Heart left ventricle (tissue), 13 donors: ENCODE results near the gene SEMA5B.

Experiments used
- POLR2A ChIP-seq, 2 donors: fragments of 450-650 bp; IDR thresholded peaks; one replicate each; pipeline ENCODE4 v1.6.1; 2017; ENCODE audit warnings: antibody characterized with exemption in 2 of 2, mild to moderate bottlenecking in 2 of 2, moderate library complexity in 2 of 2
- TF ChIP-seq, protein P1 (sequence below), 12 donors: fragments of 200-600 bp; sonication (generic) in 4 of 12; IDR thresholded peaks; one replicate each; pipeline versions ENCODE4 v1.5.0 to v1.8.0; 2018 to 2022; ENCODE audit warnings: antibody characterized with exemption in 12 of 12, mild to moderate bottlenecking in 5 of 12
- donor health status: ischemic (EF 13 %, LVEDD 7.1; RV severe dilation, severe dysfunction).
- donor health status: DM: no; HTN: yes; CAD: no.
- donor health status: DM: no; HTN: no; CAD: no.
- donor health status: ischemic (EF 25% LVEDD 6.9; RV normal size, moderate dysfunction).
- donor health status: ischemic (EF 25% LVEDD 5.7; RV mildly dilated, moderate dysfunction).
- donor health status: ischemic (EF 35%, LVEDD 5.7; RV mildly dilated, moderate dysfunction).
- donor health status: nonischemic (EF 11% LVEDD 7.7; RV severe dilation, severe dysfunction).
- donor health status: DM: yes; HTN: yes; CAD: no.
- donor health status: PGD.
- donor health status: ischemic (EF 29% LVEDD 5.4; RV normal size, mild dysfunction).
- donor health status: nonischemic (EF 23%, LVEDD 6.1; RV moderate dilation, normal function).

DNA sequence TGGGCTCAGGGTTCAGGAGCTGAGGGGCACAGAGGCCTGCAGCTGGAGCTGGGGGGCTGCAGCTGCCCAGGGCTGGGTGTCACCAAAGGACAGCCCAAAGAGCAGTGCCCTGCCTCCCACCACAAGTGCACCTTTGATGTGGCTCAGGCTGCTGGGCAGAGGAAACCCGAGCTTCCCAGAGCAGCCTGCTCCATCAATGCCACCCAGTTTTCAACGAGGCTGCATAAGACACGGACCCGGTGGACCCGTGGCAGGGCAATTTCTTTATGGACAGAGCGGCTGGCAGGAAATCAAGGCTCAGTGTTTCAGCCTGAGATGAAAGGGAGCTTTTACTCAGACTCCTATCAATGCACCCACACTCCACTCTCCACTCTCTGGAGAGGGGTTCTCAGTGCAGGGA is 18.7 kb downstream of the SEMA5B start:
- TF ChIP-seq, protein P1, sequence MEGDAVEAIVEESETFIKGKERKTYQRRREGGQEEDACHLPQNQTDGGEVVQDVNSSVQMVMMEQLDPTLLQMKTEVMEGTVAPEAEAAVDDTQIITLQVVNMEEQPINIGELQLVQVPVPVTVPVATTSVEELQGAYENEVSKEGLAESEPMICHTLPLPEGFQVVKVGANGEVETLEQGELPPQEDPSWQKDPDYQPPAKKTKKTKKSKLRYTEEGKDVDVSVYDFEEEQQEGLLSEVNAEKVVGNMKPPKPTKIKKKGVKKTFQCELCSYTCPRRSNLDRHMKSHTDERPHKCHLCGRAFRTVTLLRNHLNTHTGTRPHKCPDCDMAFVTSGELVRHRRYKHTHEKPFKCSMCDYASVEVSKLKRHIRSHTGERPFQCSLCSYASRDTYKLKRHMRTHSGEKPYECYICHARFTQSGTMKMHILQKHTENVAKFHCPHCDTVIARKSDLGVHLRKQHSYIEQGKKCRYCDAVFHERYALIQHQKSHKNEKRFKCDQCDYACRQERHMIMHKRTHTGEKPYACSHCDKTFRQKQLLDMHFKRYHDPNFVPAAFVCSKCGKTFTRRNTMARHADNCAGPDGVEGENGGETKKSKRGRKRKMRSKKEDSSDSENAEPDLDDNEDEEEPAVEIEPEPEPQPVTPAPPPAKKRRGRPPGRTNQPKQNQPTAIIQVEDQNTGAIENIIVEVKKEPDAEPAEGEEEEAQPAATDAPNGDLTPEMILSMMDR (IDR thresholded peaks at IDR 0.05), result no peak
- no peak for TF ChIP-seq POLR2A (IDR thresholded peaks at IDR 0.05)
